Measurements from ENCODE around the gene ABCC4. TPM values are rescaled to one million over a fixed set of nuclear protein-coding genes. Genes with fewer than 3 reads are reported as not detected.

Gene ABCC4
- total RNA-seq, 4 donors from 2014 or later: 3.9 to 6.8 (median 4.7) TPM

- Histone ChIP-seq H3K4me1 (no peaks in the 10 kb centered on the region), H3K4me3 (no peak overlapping the region), H3K27ac (no peak overlapping the region), H3K27me3 (no peaks in the 10 kb centered on the region), H3K9me3 (peaks cover 0 to 12% (median 0%) of the 10 kb centered on the region in 3 donors), H3K36me3 (no peaks in the 10 kb centered on the region)
- no peak for ATAC-seq
- TF ChIP-seq EP300 (IDR thresholded peaks at IDR 0.05) (no peak), CTCF (IDR thresholded peaks at IDR 0.05) (no peak), POLR2A (IDR thresholded peaks at IDR 0.05) (no peak), POLR2AphosphoS5 (IDR thresholded peaks at IDR 0.05) (no peak)
- 67 to 83% methylated on average over 2 to 5 of the region's 6 CpGs for WGBS, 2 donors (ENCODE audit: low coverage in 1 of 2)
Observed at GRCh38 chr13:95267662-95268342, 33.4 kb downstream of the ABCC4 start.

- Histone ChIP-seq H3K36me3 (no peaks in the 10 kb centered on the region), H3K27me3 (no peaks in the 10 kb centered on the region), H3K27ac (no peak overlapping the region), H3K9me3 (peaks cover 0 to 12% (median 0%) of the 10 kb centered on the region in 3 donors), H3K4me1 (no peaks in the 10 kb centered on the region), H3K4me3 (no peak overlapping the region)
- no peak for ATAC-seq
- WGBS, 2 donors (ENCODE audit: low coverage in 1 of 2): 72 to 76% methylated on average over 3 of the region's 3 CpGs
- TF ChIP-seq POLR2AphosphoS5 (IDR thresholded peaks at IDR 0.05) (no peak), EP300 (IDR thresholded peaks at IDR 0.05) (no peak)
Observed at GRCh38 chr13:95264225-95264624, 37.0 kb downstream of the ABCC4 start.

GRCh38 chr13:95262837-95263384 is 38.3 kb downstream of the ABCC4 start:
- H3K36me3 ChIP-seq: no peaks in the 10 kb centered on the region
- ATAC-seq: no peak
- TF ChIP-seq EP300 (IDR thresholded peaks at IDR 0.05) (no peak), CTCF (IDR thresholded peaks at IDR 0.05) (no peak), POLR2A (IDR thresholded peaks at IDR 0.05) (no peak), POLR2AphosphoS5 (IDR thresholded peaks at IDR 0.05) (no peak)
- H3K27me3 ChIP-seq: no peaks in the 10 kb centered on the region
- no peaks in the 10 kb centered on the region for H3K4me1 ChIP-seq
- no peak overlapping the region for H3K27ac ChIP-seq
- H3K9me3 ChIP-seq: peaks cover 0 to 12% (median 0%) of the 10 kb centered on the region in 3 donors
- H3K4me3 ChIP-seq: no peak overlapping the region
- WGBS, 2 donors (ENCODE audit: low coverage in 1 of 2): 92 to 93% methylated on average over 6 to 8 of the region's 9 CpGs

- H3K36me3 ChIP-seq: no peaks in the 10 kb centered on the region
- no peak overlapping the region for H3K4me3 ChIP-seq
- no peak for ATAC-seq
- no peaks in the 10 kb centered on the region for H3K27me3 ChIP-seq
- H3K9me3 ChIP-seq: peaks cover 0 to 12% (median 0%) of the 10 kb centered on the region in 3 donors
- TF ChIP-seq POLR2A (IDR thresholded peaks at IDR 0.05): no peak
- TF ChIP-seq EP300 (IDR thresholded peaks at IDR 0.05): no peak
- no peak for TF ChIP-seq POLR2AphosphoS5 (IDR thresholded peaks at IDR 0.05)
- no peak for TF ChIP-seq CTCF (IDR thresholded peaks at IDR 0.05)
- H3K4me1 ChIP-seq: no peaks in the 10 kb centered on the region
- 17% methylated on average over 1 of the region's 3 CpGs; no CpG with 5 or more reads in 1 of the 2 donors for WGBS, 2 donors (ENCODE audit: low coverage in 1 of 2)
- H3K27ac ChIP-seq: no peak overlapping the region
Observed at GRCh38 chr13:95261956-95262355, 39.3 kb downstream of the ABCC4 start.

GRCh38 chr13:95260031-95260525 is 41.2 kb downstream of the ABCC4 start:
- ATAC-seq: no peak
- Histone ChIP-seq H3K36me3 (no peaks in the 10 kb centered on the region), H3K27ac (no peak overlapping the region), H3K9me3 (no peaks in the 10 kb centered on the region), H3K4me3 (no peak overlapping the region), H3K27me3 (no peaks in the 10 kb centered on the region), H3K4me1 (no peaks in the 10 kb centered on the region)
- TF ChIP-seq POLR2AphosphoS5 (IDR thresholded peaks at IDR 0.05) (no peak), POLR2A (IDR thresholded peaks at IDR 0.05) (no peak), EP300 (IDR thresholded peaks at IDR 0.05) (no peak), CTCF (IDR thresholded peaks at IDR 0.05) (no peak)
- WGBS, 2 donors (ENCODE audit: low coverage in 1 of 2): 90 to 100% methylated on average over 1 to 4 of the region's 7 CpGs
